HepG2 (cell line): ENCODE data around the gene ATRIP. TPM values are rescaled to one million over a fixed set of nuclear protein-coding genes. Genes with fewer than 3 reads are reported as not detected.

Experiments used
- GFI1 ChIP-seq: sonication (generic); formaldehyde crosslinking; IDR thresholded peaks from 2 replicates; pipeline ENCODE4 v1.5.0; 2020; ENCODE audit warnings: missing genetic modification reagents, mild to moderate bottlenecking, borderline replicate concordance
- HNRNPK ChIP-seq: fragments of 200-400 bp; formaldehyde crosslinking; IDR thresholded peaks from 2 replicates; pipeline ENCODE4 v1.6.1; 2018; ENCODE audit warnings: low read length, low read depth, moderate library complexity, mild to moderate bottlenecking; ENCODE audit not compliant: poor library complexity, severe bottlenecking
- JDP2 ChIP-seq: sonication (generic); formaldehyde crosslinking; IDR thresholded peaks from 2 replicates; pipeline ENCODE4 v1.8.1; 2022; ENCODE audit warnings: missing genetic modification reagents, borderline replicate concordance
- KMT2A ChIP-seq: sonication (generic); formaldehyde crosslinking; IDR thresholded peaks from 2 replicates; pipeline ENCODE4 v1.4.0; 2020; ENCODE audit warnings: missing genetic modification reagents
- KMT2B ChIP-seq: IDR thresholded peaks from 2 replicates; pipeline ENCODE4 v1.6.1; 2016; ENCODE audit warnings: missing genetic modification reagents, missing compliant biosample characterization
- MAFG ChIP-seq: sonication (generic); formaldehyde crosslinking; IDR thresholded peaks from 2 replicates; pipeline ENCODE4 v1.5.1; 2020; ENCODE audit warnings: mild to moderate bottlenecking, missing genetic modification reagents
- MTF2 ChIP-seq: sonication (generic); formaldehyde crosslinking; IDR thresholded peaks from 2 replicates; pipeline ENCODE4 v1.5.0; 2020; ENCODE audit warnings: missing genetic modification reagents, borderline replicate concordance
- NFYC ChIP-seq: IDR thresholded peaks from 2 replicates; pipeline ENCODE4 v1.6.1; 2016; ENCODE audit warnings: missing genetic modification reagents, missing compliant biosample characterization
- SP1 ChIP-seq, 2 experiments: fragments of 450-650 bp in 1 of 2; sonication (generic) in 1 of 2; formaldehyde crosslinking in 1 of 2; IDR thresholded peaks; 2 replicates each; pipeline versions ENCODE4 v1.4.0 to v1.6.1; 2016 to 2020; ENCODE audit warnings: missing genetic modification reagents in 1 of 2
- ZFP36L1 ChIP-seq: sonication (generic); formaldehyde crosslinking; IDR thresholded peaks from 2 replicates; pipeline ENCODE4 v1.8.0; 2022; ENCODE audit warnings: mild to moderate bottlenecking, missing genetic modification reagents, moderate library complexity
- ZNF10 ChIP-seq: sonication (generic); formaldehyde crosslinking; IDR thresholded peaks from 2 replicates; pipeline ENCODE4 v1.4.0; 2020; ENCODE audit warnings: mild to moderate bottlenecking, low read depth, missing genetic modification reagents, borderline replicate concordance
- ZNF256 ChIP-seq: sonication (generic); formaldehyde crosslinking; conservative IDR thresholded peaks from 2 replicates; pipeline ENCODE4 v1.4.0; 2020; ENCODE audit warnings: missing genetic modification reagents
- ZNF274 ChIP-seq: sonication (generic); formaldehyde crosslinking; IDR thresholded peaks from 2 replicates; pipeline ENCODE4 v1.5.1; 2020; ENCODE audit warnings: mild to moderate bottlenecking, missing genetic modification reagents
- ZNF383 ChIP-seq: sonication (generic); formaldehyde crosslinking; IDR thresholded peaks from 2 replicates; pipeline ENCODE4 v1.4.0; 2020; ENCODE audit warnings: missing genetic modification reagents, mild to moderate bottlenecking, borderline replicate concordance
- ZNF615 ChIP-seq: sonication (generic); formaldehyde crosslinking; IDR thresholded peaks from 2 replicates; pipeline ENCODE4 v1.5.0; 2020; ENCODE audit warnings: mild to moderate bottlenecking, missing genetic modification reagents, borderline replicate concordance
- ZNF746 ChIP-seq: sonication (generic); formaldehyde crosslinking; IDR thresholded peaks from 2 replicates; pipeline ENCODE4 v1.8.0; 2022; ENCODE audit warnings: mild to moderate bottlenecking, missing genetic modification reagents
- ZNF773 ChIP-seq: sonication (generic); formaldehyde crosslinking; IDR thresholded peaks from 2 replicates; pipeline ENCODE4 v1.4.0; 2020; ENCODE audit warnings: missing genetic modification reagents, borderline replicate concordance
- ZNF790 ChIP-seq: sonication (generic); formaldehyde crosslinking; IDR thresholded peaks from 2 replicates; pipeline ENCODE4 v1.8.0; 2022; ENCODE audit warnings: missing genetic modification reagents, mild to moderate bottlenecking, borderline replicate concordance
- polyA plus RNA-seq, 8 experiments: library from polyadenylated mRNA; depleted of rRNA in 3 of 8; stranded (reverse) in 7 of 8; unstranded in 1 of 8; fragments of >200 nt; fragmentation: Illumina TruSeq in 4 of 8; extraction: Trizol in 4 of 8; gene quantifications; 2 replicates each; pipeline versions ENCODE4 v1.2.1 to v1.2.3, GENCODE V29; 2011 to 2016; ENCODE audit warnings: low read depth in 4 of 8, missing spikeins in 1 of 8, mixed read lengths in 1 of 8; ENCODE audit not compliant: insufficient read depth in 1 of 8
- total RNA-seq, 5 experiments: library from RNA; depleted of rRNA; stranded (reverse); fragments of >200 nt; fragmentation: Illumina TruSeq; extraction: Trizol; gene quantifications; 2 replicates each; pipeline ENCODE4 v1.2.3, GENCODE V29; 2016; ENCODE audit warnings: low read depth in 1 of 5
- TF ChIP-seq, protein P1 (sequence below): sonication (generic); formaldehyde crosslinking; IDR thresholded peaks from 2 replicates; pipeline ENCODE4 v1.4.0; 2020; ENCODE audit warnings: mild to moderate bottlenecking, missing genetic modification reagents
- TF ChIP-seq, protein P2 (sequence below): sonication (generic); formaldehyde crosslinking; IDR thresholded peaks from 2 replicates; pipeline ENCODE4 v1.5.0; 2020; ENCODE audit warnings: missing genetic modification reagents, mild to moderate bottlenecking, borderline replicate concordance
- TF ChIP-seq, protein P3 (sequence below): sonication (generic); formaldehyde crosslinking; IDR thresholded peaks from 2 replicates; pipeline ENCODE4 v1.4.0; 2020; ENCODE audit warnings: missing genetic modification reagents
- TF ChIP-seq, protein P4 (sequence below): IDR thresholded peaks from 2 replicates; pipeline ENCODE4 v1.6.1; 2016; ENCODE audit warnings: missing genetic modification reagents, missing compliant biosample characterization
- TF ChIP-seq, protein P5 (sequence below): IDR thresholded peaks from 2 replicates; pipeline ENCODE4 v1.6.1; 2016; ENCODE audit warnings: low read depth, control low read depth

ATRIP gene
- total and polyA plus RNA-seq, 2 of the 13 experiments (the other 11 are each of a cell fraction or from before 2014, with no cell fraction given) = 5.1 to 12.5 TPM

DNA sequence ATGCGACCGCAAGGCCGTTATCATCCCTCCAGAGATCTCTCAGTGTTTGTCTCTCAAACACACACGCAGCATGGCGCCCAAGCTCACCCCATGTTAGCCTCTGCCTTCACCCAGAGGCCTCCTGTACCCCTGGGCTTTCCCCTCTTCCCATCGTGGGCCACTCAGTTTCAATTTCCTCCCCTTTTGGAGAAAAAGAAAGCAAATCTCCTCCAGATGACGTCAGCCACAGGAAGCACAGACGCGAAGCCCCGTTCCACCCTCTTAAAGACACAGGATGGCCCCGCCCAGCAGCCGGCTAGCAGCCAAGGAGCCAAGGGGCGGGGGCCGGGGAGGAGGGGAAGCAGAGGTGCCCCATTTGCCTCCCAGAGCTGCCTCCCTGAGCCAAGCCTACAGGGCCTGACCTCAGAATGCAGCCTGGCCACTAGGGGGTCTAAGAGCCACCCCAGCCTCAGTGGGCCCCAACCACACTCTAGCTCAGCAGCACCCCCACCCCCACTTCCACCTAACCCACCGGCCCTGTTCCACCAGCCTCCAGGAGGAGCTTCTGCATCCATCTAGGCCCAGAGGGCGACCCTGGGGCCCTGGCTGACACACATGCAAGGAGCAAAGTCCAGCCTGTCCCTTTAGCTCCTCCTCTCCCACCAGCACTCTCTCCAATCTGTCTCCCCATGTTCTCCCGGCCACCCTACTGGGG is 26.5 kb downstream of the ATRIP start (continued):
- TF ChIP-seq, protein P1, sequence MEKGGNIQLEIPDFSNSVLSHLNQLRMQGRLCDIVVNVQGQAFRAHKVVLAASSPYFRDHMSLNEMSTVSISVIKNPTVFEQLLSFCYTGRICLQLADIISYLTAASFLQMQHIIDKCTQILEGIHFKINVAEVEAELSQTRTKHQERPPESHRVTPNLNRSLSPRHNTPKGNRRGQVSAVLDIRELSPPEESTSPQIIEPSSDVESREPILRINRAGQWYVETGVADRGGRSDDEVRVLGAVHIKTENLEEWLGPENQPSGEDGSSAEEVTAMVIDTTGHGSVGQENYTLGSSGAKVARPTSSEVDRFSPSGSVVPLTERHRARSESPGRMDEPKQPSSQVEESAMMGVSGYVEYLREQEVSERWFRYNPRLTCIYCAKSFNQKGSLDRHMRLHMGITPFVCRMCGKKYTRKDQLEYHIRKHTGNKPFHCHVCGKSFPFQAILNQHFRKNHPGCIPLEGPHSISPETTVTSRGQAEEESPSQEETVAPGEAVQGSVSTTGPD (CRISPR knock-in tag) = no peak
- no peak for TF ChIP-seq SP1 (IDR thresholded peaks at IDR 0.05)
- TF ChIP-seq SP1 (CRISPR knock-in tag; IDR thresholded peaks at IDR 0.05) = no peak; the same call in 1 of the 2 replicates
- no peak; the same call in 1 of the 2 replicates for TF ChIP-seq GFI1 (CRISPR knock-in tag)
- TF ChIP-seq MAFG (CRISPR knock-in tag) = no peak
- TF ChIP-seq, protein P2, sequence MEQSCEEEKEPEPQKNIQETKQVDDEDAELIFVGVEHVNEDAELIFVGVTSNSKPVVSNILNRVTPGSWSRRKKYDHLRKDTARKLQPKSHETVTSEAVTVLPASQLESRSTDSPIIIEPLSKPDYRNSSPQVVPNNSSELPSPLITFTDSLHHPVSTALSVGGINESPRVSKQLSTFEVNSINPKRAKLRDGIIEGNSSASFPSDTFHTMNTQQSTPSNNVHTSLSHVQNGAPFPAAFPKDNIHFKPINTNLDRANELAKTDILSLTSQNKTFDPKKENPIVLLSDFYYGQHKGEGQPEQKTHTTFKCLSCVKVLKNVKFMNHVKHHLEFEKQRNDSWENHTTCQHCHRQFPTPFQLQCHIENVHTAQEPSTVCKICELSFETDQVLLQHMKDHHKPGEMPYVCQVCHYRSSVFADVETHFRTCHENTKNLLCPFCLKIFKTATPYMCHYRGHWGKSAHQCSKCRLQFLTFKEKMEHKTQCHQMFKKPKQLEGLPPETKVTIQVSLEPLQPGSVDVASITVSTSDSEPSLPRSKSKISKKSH (CRISPR knock-in tag) = no peak
- TF ChIP-seq, protein P3, sequence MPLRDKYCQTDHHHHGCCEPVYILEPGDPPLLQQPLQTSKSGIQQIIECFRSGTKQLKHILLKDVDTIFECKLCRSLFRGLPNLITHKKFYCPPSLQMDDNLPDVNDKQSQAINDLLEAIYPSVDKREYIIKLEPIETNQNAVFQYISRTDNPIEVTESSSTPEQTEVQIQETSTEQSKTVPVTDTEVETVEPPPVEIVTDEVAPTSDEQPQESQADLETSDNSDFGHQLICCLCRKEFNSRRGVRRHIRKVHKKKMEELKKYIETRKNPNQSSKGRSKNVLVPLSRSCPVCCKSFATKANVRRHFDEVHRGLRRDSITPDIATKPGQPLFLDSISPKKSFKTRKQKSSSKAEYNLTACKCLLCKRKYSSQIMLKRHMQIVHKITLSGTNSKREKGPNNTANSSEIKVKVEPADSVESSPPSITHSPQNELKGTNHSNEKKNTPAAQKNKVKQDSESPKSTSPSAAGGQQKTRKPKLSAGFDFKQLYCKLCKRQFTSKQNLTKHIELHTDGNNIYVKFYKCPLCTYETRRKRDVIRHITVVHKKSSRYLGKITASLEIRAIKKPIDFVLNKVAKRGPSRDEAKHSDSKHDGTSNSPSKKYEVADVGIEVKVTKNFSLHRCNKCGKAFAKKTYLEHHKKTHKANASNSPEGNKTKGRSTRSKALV (CRISPR knock-in tag) = no peak
- no peak for TF ChIP-seq JDP2 (CRISPR knock-in tag)
- TF ChIP-seq, protein P4, sequence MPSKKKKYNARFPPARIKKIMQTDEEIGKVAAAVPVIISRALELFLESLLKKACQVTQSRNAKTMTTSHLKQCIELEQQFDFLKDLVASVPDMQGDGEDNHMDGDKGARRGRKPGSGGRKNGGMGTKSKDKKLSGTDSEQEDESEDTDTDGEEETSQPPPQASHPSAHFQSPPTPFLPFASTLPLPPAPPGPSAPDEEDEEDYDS (CRISPR knock-in tag) = peak; percentile 85
- no peak for TF ChIP-seq ZFP36L1 (CRISPR knock-in tag)
- peak; percentile 81 for TF ChIP-seq ZNF274 (CRISPR knock-in tag)
- no peak for TF ChIP-seq ZNF256 (CRISPR knock-in tag)
- TF ChIP-seq ZNF383 (CRISPR knock-in tag) = no peak
- no peak for TF ChIP-seq ZNF10
- TF ChIP-seq ZNF773 = no peak
- no peak for TF ChIP-seq MTF2
- TF ChIP-seq, protein P5, sequence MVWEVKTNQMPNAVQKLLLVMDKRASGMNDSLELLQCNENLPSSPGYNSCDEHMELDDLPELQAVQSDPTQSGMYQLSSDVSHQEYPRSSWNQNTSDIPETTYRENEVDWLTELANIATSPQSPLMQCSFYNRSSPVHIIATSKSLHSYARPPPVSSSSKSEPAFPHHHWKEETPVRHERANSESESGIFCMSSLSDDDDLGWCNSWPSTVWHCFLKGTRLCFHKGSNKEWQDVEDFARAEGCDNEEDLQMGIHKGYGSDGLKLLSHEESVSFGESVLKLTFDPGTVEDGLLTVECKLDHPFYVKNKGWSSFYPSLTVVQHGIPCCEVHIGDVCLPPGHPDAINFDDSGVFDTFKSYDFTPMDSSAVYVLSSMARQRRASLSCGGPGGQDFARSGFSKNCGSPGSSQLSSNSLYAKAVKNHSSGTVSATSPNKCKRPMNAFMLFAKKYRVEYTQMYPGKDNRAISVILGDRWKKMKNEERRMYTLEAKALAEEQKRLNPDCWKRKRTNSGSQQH = no peak
- TF ChIP-seq ZNF746 (CRISPR knock-in tag) = no peak; the same call in 1 of the 2 replicates
- TF ChIP-seq NFYC = peak; percentile 37; the same call in 1 of the 2 replicates
- TF ChIP-seq KMT2B (CRISPR knock-in tag) = no peak
- TF ChIP-seq ZNF615 = no peak
- no peak for TF ChIP-seq HNRNPK
- TF ChIP-seq ZNF790 (CRISPR knock-in tag) = peak; percentile 72; the same call in 1 of the 2 replicates
- peak; percentile 39; the same call in 1 of the 2 replicates for TF ChIP-seq KMT2A
